MM.1S (cell line): ENCODE results near the gene SYT2.

ENCODE experiments used
- EZH2 ChIP-seq: fragments of 300-600 bp; sonication (generic); optimal IDR thresholded peaks from 2 replicates; pipeline ENCODE3; 2017; ENCODE audit warnings: low read depth, mild to moderate bottlenecking, antibody characterized with exemption, low read length, mixed read lengths
- EZH2phosphoT487 ChIP-seq: fragments of 300-600 bp; sonication (generic); IDR thresholded peaks from 2 replicates; pipeline ENCODE4 v1.6.1; 2018; ENCODE audit warnings: antibody characterized with exemption, low read length
- TF ChIP-seq, protein P1 (sequence below): fragments of 300-600 bp; sonication (generic); IDR thresholded peaks from 2 replicates; pipeline ENCODE4 v1.5.1; 2016; ENCODE audit warnings: antibody characterized with exemption, low read length, mixed read lengths

DNA sequence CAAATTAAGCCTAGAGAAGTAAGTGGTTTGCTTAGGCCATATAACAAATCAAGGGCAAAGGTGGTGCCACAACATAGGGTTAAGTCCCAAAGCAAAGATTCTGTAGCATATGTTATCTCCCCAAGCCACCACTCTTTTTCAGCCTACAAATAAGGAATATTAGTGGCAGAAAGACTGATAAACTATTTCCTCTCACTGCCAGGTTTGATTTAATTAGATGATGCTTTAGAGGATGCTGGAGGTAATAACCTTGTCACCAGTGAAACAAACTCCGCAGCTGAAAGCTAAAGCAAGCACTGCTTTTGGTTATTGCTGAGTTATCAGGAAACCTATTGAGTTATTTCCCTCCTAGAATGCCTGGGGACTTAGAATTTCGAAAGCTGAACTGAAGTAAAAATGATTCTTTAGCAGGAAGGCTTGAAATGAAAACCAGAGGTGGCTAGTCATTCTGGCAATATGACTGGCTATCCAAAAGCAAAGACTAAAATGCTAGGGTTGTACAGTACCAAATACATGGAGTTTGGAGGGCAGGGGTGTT is 145.2 kb downstream of the SYT2 start:
- TF ChIP-seq, protein P1, sequence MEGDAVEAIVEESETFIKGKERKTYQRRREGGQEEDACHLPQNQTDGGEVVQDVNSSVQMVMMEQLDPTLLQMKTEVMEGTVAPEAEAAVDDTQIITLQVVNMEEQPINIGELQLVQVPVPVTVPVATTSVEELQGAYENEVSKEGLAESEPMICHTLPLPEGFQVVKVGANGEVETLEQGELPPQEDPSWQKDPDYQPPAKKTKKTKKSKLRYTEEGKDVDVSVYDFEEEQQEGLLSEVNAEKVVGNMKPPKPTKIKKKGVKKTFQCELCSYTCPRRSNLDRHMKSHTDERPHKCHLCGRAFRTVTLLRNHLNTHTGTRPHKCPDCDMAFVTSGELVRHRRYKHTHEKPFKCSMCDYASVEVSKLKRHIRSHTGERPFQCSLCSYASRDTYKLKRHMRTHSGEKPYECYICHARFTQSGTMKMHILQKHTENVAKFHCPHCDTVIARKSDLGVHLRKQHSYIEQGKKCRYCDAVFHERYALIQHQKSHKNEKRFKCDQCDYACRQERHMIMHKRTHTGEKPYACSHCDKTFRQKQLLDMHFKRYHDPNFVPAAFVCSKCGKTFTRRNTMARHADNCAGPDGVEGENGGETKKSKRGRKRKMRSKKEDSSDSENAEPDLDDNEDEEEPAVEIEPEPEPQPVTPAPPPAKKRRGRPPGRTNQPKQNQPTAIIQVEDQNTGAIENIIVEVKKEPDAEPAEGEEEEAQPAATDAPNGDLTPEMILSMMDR: no peak
- TF ChIP-seq EZH2 (no peak), EZH2phosphoT487 (no peak)
